Effector memory CD8-positive, alpha-beta T cell (primary cell): Measurements from ENCODE around the gene PRM2.
A peak's percentile ranks its signal among the peaks of the same experiment; 100 is the strongest.

Experiments
- ATAC-seq: fragments of 150-1000 bp; cut with Tn5 transposase; replicated peaks from 2 replicates; pipeline ENCODE4 v1.10.0; 2021; ENCODE audit warnings: mild to moderate bottlenecking, moderate library complexity
- DNase-seq, 3 experiments: peaks; one replicate each; pipeline ENCODE4 v3.0.0; 2021
- H3K27ac Mint-ChIP-seq, 2 donors: one replicate each; pipeline ENCODE4 v1.8.0; 2022; ENCODE audit warnings: mild to moderate bottlenecking in 2 of 2, mixed read lengths in 2 of 2, moderate library complexity in 2 of 2
- H3K27me3 Mint-ChIP-seq, 2 donors: one replicate each; pipeline ENCODE4 v1.8.0; 2022; ENCODE audit warnings: mixed read lengths in 2 of 2
- H3K36me3 Mint-ChIP-seq: one replicate; pipeline ENCODE4 v1.8.0; 2022; ENCODE audit warnings: mild to moderate bottlenecking, moderate library complexity, mixed read lengths; ENCODE audit not compliant: insufficient read depth
- H3K4me1 Mint-ChIP-seq, 2 donors: one replicate each; pipeline ENCODE4 v1.8.0; 2022; ENCODE audit warnings: low read depth in 2 of 2, mixed read lengths in 2 of 2
- H3K4me3 Mint-ChIP-seq, 2 donors: one replicate each; pipeline ENCODE4 v1.8.0; 2022; ENCODE audit warnings: mild to moderate bottlenecking in 2 of 2, mixed read lengths in 2 of 2, moderate library complexity in 2 of 2
- H3K9me3 Mint-ChIP-seq, 2 donors: one replicate each; pipeline ENCODE4 v1.8.0; 2022; ENCODE audit warnings: mixed read lengths in 2 of 2

PRM2 gene

DNA sequence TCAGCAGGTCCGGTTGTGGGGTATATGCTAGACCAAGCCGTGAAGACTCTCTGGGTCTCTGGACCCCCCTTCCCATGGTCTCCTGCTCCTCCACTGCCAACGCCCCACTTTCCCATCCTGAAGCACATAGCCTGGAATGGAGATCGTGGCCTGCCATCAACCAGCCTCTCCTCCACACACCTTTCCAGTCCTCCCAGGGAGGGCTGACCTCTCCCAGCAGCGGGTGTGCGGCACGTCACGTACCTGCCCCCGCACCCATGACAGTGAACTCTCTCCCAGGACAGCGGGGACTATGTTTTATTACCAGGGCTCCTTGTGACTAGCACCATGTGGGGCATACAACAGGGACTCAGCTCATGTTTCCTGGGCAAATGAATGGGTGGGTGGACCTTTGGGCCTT is 4.7 kb downstream of the PRM2 start:
- Mint-ChIP-seq H3K27me3 (peaks cover 0 to 20% of the 10 kb centered on the region in 2 donors), H3K27ac (no peak overlapping the region)

DNA sequence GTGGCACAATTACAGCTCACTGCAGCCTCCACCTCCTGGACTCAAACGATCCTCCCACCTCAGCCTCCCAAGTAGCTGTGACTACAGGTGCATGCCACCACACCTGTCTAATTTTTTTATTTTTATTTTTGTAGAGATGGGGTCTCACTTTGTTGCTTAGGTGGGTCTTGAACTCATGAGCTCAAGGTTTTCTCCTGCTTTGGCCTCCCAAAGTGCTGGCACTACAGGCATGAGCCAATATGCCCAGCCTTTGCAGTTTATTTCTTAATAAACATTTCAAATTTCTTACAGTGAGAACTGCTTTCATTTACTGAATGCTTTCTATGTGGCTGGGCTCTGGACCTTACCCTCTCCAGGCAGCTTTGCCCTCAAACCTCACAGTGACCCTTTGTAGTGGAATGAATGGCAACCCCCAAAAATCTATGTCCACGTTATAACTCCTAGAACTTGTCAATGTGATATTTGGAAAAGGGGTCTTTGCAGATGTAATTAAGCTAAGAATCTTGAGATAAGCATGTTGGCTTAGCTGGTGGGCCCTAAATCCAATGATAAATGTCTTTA is 5.6 kb downstream of the PRM2 start:
- Mint-ChIP-seq H3K27ac (no peak overlapping the region), H3K4me3 (no peak overlapping the region), H3K27me3 (peaks cover 0 to 10% of the 10 kb centered on the region in 2 donors), H3K4me1 (no peaks in the 10 kb centered on the region), H3K36me3 (peaks cover 2% of the 10 kb centered on the region), H3K9me3 (no peaks in the 10 kb centered on the region)
- ATAC-seq, result no peak
- no peak for DNase-seq

More for the DNA sequence above, 4.7 kb downstream of the PRM2 start:
- no peaks in the 10 kb centered on the region for H3K36me3 Mint-ChIP-seq
- ATAC-seq (no peak), DNase-seq (no peak)
- H3K4me1 Mint-ChIP-seq, result no peaks in the 10 kb centered on the region
- no peak overlapping the region for H3K4me3 Mint-ChIP-seq
- H3K9me3 Mint-ChIP-seq, result no peaks in the 10 kb centered on the region

DNA sequence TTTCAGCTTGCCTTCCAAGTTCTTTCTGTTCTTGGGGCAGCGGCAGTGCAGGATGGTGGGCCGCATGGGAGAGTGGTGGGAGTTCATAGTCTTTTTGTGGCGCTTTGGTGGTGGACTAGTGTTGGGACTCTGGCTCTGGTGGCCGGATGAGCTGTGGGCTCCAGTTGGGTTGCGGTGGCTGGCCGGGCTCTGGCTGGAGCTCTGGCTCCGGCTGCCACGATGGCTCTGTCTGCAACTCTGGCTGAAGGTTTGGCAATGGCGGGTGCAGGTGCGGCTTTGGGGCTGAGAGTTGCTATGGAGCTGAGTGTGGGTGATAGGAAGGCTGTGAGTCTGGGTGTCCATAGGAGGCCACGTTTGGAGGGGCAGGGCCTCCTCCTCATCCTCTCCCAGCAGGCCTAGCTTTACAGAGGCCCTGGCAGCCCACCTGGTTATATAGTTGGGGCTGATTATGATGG is 7.3 kb downstream of the PRM2 start, which contains the start of gene TNP2:
Gene TNP2, minus strand, starts transcription at position 405 of the 455 bp plus-strand sequence. Its CDS starts 63 bp downstream, at position 342.
- ATAC-seq (no peak), DNase-seq (no peak)
- H3K4me1 Mint-ChIP-seq, result peaks cover 2 to 3% of the 10 kb centered on the region in 2 donors
- no peak within 1 kb of the TSS for H3K27ac Mint-ChIP-seq
- no peaks in the 10 kb centered on the region for H3K27me3 Mint-ChIP-seq
- H3K4me3 Mint-ChIP-seq, result no peak within 1 kb of the TSS
- peaks cover 2% of the 10 kb centered on the region for H3K36me3 Mint-ChIP-seq
- H3K9me3 Mint-ChIP-seq, result no peaks in the 10 kb centered on the region

DNA sequence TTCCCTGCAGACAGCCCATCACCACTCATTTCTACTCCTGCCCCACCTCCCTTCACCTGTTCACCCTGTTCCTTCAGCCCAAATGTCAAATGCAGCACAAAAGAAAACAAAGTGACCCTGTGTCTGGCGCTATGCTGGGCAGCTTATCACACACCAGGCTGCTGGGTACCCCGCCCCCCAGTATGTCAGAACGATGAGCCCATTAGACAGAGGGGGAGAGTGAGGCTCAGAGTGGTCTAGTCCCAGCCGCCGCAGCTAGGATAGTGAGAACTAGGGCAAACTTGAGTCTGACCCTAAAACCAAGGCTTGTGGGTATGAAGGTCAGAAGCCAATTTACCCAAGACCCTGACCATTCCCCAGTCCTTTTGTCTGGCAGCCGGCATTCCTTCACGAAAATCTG is 11.2 kb downstream of the PRM2 start:
- ATAC-seq (no peak), DNase-seq (no peak)
- no peaks in the 10 kb centered on the region for H3K27me3 Mint-ChIP-seq
- H3K9me3 Mint-ChIP-seq, result no peaks in the 10 kb centered on the region
- H3K4me3 Mint-ChIP-seq, result no peak overlapping the region
- peaks cover 2% of the 10 kb centered on the region for H3K36me3 Mint-ChIP-seq
- no peak overlapping the region for H3K27ac Mint-ChIP-seq
- peaks cover 9 to 14% of the 10 kb centered on the region in 2 donors for H3K4me1 Mint-ChIP-seq

DNA sequence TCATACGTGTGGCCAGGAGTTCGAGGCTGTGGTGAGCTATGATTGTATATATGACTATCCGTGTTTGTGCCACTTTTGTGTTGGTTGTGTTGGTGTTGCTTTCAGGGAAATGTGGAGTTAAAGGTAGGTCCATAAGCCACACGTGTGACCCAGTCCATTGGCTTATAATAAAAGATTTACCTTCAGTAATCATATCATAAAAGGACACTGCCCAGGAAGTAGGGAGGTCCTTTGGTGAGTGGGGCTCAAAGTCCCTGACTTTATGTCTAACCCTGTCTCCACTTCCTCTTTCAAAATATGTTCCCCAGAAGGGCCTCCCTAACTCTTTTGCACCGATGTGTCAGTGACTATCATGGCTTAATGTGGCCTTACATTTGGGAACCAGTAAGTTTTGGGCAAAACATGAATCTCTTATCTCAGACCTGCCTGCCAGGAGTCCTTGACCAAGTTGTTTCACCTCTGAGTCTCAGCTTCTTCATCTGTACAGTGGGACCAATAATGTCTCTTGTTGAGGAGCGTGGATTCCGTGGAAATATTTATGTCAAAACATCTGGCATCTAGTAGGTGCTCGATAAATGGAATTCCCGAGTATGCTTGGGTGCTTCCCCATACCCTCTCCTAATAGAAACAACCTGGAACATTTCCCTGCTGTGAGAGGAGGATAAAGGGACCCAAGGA is 12.0 kb downstream of the PRM2 start:
- peaks cover 2% of the 10 kb centered on the region for H3K36me3 Mint-ChIP-seq
- H3K4me1 Mint-ChIP-seq, result peaks cover 9 to 14% of the 10 kb centered on the region in 2 donors
- H3K27ac Mint-ChIP-seq, result peak overlapping the region in 1 of 2 donors; percentile 52
- ATAC-seq, result peak; percentile 14
- no peaks in the 10 kb centered on the region for H3K27me3 Mint-ChIP-seq
- peak overlapping the region in 1 of 2 donors; percentile 19 for H3K4me3 Mint-ChIP-seq
- no peaks in the 10 kb centered on the region for H3K9me3 Mint-ChIP-seq
- no peak for DNase-seq

DNA sequence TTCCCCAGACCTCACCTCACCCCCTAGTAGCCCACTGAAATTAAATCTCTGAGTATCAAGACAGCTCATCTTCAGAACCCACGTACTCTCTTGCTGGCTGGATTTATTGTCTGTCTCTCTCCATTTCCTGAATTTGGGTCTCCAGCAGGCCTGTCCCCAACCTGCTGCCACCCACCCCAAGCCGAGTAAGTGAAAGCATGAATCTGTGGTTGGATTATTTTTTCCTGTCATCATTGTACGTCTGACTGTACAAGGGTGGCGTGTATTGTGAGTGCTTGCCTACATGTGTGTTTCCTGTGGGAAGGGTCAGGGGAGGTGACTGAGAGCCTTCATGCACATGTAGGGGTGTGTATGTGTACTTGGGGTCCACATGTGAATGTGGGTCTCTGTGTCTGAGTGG is 12.5 kb downstream of the PRM2 start:
- peak; percentile 77 for ATAC-seq
- DNase-seq, result no peak
- peaks cover 11 to 16% of the 10 kb centered on the region in 2 donors for H3K4me1 Mint-ChIP-seq

DNA sequence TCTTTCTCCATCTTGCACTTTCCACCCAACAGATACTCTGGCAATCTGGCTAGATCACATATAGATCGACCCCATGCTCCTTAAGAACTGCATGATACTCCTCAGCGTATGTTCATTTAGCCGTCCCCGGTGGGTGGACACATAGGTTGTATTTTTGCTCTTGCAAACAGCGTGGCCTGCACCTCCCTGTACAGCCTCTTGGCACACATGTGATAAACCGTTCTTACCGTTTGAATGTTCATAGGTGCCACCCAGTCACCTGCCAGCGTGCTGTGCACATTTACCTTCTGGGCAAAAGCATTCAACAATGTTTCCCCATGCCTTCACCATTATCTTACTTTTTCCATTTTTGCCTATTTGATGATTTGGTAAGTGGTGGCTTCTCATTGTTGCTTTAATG is 13.4 kb downstream of the PRM2 start:
- no peak for DNase-seq
- H3K9me3 Mint-ChIP-seq, result no peaks in the 10 kb centered on the region
- peaks cover 2% of the 10 kb centered on the region for H3K36me3 Mint-ChIP-seq
- peaks cover 18 to 22% of the 10 kb centered on the region in 2 donors for H3K4me1 Mint-ChIP-seq
- no peak for ATAC-seq
- H3K27ac Mint-ChIP-seq, result peak overlapping the region in 1 of 2 donors; percentile 52
- no peak overlapping the region for H3K4me3 Mint-ChIP-seq
- no peaks in the 10 kb centered on the region for H3K27me3 Mint-ChIP-seq

More for the DNA sequence above, 12.5 kb downstream of the PRM2 start:
- H3K9me3 Mint-ChIP-seq, result no peaks in the 10 kb centered on the region
- peak overlapping the region in 1 of 2 donors; percentile 19 for H3K4me3 Mint-ChIP-seq
- no peaks in the 10 kb centered on the region for H3K27me3 Mint-ChIP-seq
- H3K27ac Mint-ChIP-seq, result peak overlapping the region; percentile 1 to 52
- peaks cover 2% of the 10 kb centered on the region for H3K36me3 Mint-ChIP-seq

DNA sequence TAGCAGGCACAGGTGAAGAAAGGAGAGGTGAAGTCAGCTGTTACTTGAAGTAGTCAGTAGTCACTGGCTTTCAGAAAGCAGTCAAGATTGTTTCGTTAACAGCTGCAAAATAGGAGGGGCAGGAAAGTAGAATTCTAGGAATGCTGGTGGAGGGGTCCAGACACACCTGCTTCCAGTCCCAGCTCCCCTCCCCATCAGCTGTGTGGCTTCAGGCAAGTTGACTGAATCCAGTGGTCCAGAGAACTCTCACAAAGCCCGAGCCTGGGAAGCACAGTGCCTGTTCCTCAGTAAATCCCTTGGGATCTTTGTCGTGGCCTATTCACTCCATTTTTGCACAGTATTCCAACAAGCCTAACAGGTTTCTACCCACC is 15.7 kb downstream of the PRM2 start:
- Mint-ChIP-seq H3K27ac (no peak overlapping the region), H3K27me3 (no peaks in the 10 kb centered on the region), H3K4me3 (no peak overlapping the region), H3K36me3 (peaks cover 13% of the 10 kb centered on the region), H3K9me3 (no peaks in the 10 kb centered on the region), H3K4me1 (peaks cover 24 to 31% of the 10 kb centered on the region in 2 donors)
- DNase-seq (no peak), ATAC-seq (no peak)

DNA sequence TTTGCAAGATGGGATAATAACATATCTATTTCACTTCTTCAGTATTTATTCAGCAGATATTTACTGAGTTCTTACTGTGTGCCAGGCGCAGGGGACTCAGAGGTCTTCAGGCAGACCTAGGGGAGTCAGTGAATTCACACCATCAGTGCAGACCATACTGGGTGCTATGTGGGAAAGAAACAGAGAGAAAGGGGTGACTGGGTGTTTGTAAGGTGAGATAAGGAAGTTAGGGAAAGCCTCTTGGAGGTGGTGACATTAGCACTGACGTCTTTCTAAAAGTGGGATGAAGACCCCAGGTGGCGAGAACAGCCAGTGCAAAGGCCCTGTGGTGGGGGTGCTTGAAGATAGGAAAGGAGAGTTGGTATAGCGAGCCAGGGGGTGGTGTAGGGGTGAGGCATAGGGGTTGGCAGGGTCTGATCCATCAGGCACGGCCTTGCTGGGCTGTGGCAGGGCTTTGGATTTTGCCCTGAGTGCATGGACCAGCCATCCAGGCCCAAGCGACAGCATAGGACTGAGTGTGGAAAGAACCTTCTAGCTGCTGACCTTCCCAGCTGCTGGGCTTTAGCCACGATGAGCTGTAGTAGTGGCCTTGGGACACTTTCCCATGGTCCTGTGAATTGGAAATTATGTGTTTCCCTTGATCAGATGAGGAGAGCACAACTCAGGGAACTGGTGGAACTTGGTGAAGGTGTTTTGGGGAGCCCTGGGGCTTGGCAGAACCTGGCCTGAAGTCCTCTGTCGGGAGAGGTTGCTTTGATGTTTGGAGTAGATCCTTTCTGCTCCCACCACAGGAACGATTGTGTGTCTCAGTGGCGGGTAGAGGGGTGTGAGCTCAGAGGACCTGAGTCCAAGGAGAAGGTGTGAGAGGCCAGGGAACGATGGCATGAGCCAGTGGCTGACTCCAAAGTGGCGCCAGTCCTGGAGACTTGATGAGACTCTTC is 16.4 kb downstream of the PRM2 start:
- Mint-ChIP-seq H3K36me3 (peaks cover 20% of the 10 kb centered on the region), H3K4me3 (peak overlapping the region in 1 of 2 donors; percentile 66), H3K9me3 (no peaks in the 10 kb centered on the region), H3K27me3 (no peaks in the 10 kb centered on the region), H3K4me1 (peaks cover 24 to 31% of the 10 kb centered on the region in 2 donors), H3K27ac (peak overlapping the region; percentile 49 to 50)
- no peak for ATAC-seq
- no peak for DNase-seq

DNA sequence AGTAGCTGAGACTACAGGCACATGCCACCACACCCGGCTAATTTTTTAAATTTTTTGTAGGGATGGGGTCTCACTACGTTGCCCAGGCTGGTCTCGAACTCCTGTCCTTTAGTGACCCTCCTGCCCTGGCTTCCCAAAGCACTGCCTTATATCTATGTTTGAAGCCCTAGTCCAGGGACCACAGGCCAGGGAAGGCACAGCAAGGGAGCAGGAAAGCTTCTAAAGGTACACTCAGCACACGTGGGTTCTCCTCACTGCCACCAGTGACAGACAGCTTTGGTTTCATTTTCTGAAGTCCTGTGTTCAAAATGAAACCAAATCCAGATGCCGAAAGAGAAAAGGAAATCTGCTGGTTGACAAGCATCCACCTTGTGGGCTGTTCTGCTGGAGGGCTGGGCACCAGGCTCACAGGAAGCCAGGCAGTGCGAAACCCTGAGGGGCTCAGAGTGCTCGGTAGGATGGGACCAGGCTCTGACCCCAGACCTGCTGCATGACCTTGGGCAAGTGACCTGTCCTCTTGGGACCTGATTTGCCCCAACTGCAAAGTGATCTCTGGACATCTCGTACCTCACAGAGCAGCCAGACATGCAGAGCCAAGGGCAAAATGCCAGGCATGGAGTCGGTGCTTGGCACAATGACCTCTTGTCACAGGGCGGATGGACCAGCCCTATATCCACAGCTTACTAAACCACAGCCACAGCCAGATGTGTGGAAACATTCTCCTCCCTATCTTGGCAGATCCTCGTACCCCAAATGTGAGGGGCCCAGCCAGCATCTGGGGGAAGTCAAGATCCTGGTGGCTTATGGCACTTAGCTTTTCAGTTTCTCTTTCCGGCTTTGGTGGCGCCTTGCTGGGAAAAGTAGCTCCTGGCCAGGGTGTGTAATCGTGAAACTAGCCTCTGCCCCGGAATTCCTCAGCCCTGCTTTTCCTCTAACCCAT is 17.5 kb downstream of the PRM2 start:
- ATAC-seq, result peak; percentile 10

DNA sequence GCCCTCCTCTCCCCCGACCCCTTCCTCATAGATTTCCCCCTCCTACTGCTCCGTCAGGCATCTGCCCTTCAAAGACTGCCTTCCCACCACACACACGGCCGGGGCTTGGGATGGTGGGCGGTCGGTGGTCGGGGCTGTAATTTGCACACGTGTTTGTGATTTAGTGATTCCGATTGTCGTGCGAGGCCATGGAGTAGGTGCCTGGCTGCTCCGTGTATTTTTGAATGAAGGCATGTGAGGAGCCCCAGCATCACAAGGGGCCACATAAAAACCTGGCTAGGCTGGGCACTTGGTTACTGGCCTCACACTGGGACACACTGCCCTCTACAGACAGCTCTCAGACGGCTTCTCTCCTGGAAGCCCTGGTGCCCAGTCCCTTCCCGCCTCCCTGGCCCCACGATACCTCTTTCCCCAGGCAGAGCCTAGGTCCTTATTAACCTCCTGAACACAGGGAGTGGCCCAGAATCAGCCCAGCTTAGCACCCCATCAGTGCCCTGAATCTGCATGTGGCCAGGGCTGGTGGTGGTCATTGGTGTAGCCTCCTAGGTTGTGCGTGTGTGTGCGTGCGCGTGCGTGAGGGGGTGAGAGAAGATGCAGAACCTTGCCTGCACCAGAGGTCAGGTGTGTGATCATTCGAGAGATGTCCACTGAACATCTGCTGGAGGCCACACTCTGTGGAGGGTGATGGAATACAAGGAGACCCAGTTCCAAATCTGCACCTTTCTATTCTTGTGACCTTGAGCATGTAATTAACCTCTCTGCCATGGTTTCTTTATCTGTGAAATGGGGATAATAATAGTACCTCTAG is 18.9 kb downstream of the PRM2 start:
- H3K4me1 Mint-ChIP-seq, result peaks cover 30 to 31% of the 10 kb centered on the region in 2 donors
- no peaks in the 10 kb centered on the region for H3K27me3 Mint-ChIP-seq
- DNase-seq (peak; percentile 45 to 54 (median 46)), ATAC-seq (peak; percentile 14)
- H3K9me3 Mint-ChIP-seq, result no peaks in the 10 kb centered on the region
- peaks cover 41% of the 10 kb centered on the region for H3K36me3 Mint-ChIP-seq
- peak overlapping the region; percentile 94 to 99 for H3K27ac Mint-ChIP-seq
- H3K4me3 Mint-ChIP-seq, result peak overlapping the region; percentile 87 to 98

More for the DNA sequence above, 17.5 kb downstream of the PRM2 start:
- Mint-ChIP-seq H3K36me3 (peaks cover 26% of the 10 kb centered on the region), H3K4me3 (peak overlapping the region; percentile 53 to 66), H3K27me3 (no peaks in the 10 kb centered on the region), H3K9me3 (no peaks in the 10 kb centered on the region), H3K27ac (peak overlapping the region; percentile 50 to 78), H3K4me1 (peaks cover 22 to 29% of the 10 kb centered on the region in 2 donors)
- no peak for DNase-seq

DNA sequence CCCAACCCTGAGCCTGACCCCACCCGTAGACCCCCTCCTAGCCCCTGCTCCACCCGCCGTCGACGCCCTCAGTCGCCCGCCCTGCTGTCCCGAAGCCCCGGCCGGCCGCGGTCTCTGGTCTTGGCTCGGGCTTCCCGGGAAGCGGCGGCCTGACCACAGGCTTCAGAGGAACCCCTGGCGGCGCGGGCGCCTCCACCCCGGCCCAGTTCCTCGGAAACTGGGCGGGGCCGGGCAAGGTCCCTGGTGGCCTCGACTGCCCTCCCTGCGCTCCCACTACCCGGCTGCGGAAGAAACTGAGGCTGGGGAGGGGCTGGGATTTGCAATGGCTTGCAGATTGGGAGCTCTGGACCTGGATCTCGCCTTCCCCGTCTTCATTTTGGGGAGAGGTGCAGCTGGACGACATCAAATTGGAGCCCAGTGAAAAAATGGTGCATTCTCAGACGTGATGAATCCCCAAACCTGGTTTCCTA is 19.6 kb downstream of the PRM2 start:
- H3K27me3 Mint-ChIP-seq, result no peaks in the 10 kb centered on the region
- H3K27ac Mint-ChIP-seq, result peak overlapping the region; percentile 94 to 99
- H3K4me3 Mint-ChIP-seq, result peak overlapping the region; percentile 87 to 98
- H3K36me3 Mint-ChIP-seq, result peaks cover 47% of the 10 kb centered on the region
- no peaks in the 10 kb centered on the region for H3K9me3 Mint-ChIP-seq
- H3K4me1 Mint-ChIP-seq, result peaks cover 35 to 37% of the 10 kb centered on the region in 2 donors
- DNase-seq, result no peak
- no peak for ATAC-seq
